HT-29 (cell line): ENCODE results near the gene KCNK5. TPM values are rescaled to one million over a fixed set of nuclear protein-coding genes. Genes with fewer than 3 reads are reported as not detected.
A peak's percentile ranks its signal among the peaks of the same experiment; 100 is the strongest.

Experiments used
- DNase-seq: peaks from one replicate; pipeline ENCODE4 v3.0.0-alpha.2; 2015; ENCODE audit warnings: low spot score
- total RNA-seq: library from RNA; depleted of rRNA; stranded (reverse); fragments of >200 nt; shearing (Covaris generic); gene quantifications from 2 replicates; pipeline ENCODE4 v1.2.3, GENCODE V29; 2014

Gene KCNK5
- total RNA-seq, 1 experiment from 2014 or later: 35.3 TPM

DNA sequence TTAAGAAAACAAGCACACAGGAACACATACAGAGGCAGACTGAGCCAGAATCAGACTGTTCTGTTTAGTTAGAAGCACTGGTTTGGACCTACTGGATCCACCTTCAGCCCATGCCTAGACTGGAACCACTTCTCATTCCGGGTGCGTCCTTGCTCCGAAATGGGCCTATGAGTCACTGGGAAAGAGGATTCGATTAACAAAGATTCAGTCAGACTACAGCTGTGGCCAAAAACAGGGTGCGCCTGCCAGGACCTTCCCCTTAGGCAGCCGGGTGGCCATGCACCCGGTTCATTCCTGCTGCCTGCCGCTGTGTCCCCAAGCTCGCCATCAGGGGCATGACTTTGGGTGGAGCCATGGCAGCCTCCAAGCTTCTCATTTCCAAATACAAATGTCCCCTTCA is 14.5 kb upstream of the KCNK5 start:
- no peak for DNase-seq

GRCh38 chr6:39240155-39240757 is 11.0 kb upstream of the KCNK5 start:
- DNase-seq: no peak

GRCh38 chr6:39239527-39240154 is 10.4 kb upstream of the KCNK5 start:
- no peak for DNase-seq

DNA sequence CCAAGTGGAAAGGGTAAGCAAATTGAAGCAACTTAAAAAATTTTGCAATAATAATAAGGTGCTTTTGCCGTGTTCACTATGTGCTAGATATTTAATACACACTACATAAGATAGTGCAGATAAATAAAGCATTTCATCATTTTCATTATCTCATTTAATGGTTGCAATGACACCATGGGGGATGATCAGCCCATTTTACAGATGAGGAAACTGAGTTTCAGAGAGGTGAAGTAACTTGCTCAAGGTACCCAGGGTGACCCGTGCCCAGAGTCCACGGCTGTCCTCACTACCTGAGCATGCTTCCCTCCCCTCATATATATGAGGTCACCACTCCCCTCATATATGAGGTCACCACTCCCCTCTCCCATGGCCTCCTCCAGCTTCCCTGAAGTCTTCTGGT is 7.5 kb upstream of the KCNK5 start:
- no peak for DNase-seq

DNA sequence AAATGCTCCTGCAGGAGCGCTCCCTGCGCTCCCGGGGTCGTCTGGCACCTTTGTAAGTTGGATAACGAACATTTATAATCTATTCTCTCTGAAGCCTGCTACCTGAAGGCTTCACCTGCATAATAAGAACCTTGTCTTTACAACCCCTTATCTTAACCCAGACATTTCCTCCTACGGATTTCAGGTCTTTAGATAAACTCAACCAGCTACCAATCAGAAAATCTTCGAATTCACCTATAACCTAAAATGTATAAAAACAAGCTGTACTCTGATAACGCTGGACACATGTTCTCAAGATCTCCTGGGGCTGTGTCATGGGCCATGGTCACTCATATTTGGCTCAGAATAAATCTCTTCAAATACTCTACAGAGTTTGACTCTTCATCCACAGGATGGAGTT is 4.1 kb upstream of the KCNK5 start:
- no peak for DNase-seq

DNA sequence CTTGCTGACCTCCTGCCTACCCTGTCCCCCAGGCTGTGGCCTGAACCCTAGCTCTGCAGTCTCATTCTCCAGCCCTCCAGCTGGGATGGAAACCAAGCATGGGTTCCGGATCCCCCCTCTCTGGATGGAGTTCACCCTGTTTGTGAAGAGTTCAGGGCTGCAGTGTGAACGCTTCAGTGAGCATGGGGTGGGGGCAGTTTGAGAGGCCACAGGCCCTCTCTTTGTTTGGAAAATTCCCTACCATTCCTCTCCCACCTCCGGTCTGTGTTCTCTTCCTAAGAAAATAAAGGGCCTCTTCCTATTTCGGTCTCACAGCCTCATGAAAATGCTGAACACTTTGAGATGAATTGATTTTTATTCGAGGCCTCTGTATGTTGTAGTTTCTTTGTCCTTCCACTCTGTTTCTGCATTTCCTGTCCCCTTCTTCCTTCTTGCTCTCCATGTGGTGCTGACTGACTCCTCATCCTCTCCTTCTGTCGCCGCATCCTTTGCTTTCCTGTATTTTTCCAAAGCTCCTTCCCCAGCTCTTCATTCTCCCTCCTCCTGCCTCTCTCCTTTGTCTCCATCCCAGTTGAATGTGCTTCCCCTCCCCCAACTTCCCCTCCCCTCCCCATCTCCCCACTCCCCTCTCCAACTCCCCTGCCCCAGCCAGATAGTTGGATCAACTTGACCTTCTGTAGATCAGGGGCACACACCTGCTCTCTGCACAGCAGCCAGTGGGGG is 2.4 kb upstream of the KCNK5 start:
- no peak for DNase-seq

DNA sequence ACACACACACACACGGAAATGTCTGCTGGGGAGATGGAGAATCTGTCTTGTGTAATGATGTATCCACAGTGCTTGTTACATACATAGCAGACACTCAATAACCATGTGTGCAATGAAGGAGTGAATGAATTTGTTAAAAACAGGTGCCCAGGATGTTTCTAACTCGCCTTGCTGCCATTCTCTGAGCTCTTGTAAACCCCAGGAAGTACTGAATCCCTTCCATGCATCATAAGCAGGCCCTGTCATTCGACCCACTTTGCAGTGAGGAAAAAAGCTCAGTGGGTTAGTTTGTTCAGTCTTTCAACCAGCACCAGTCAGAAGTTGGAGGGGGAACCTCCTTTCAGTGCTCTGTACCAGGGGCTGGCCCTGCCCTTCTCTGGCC is 1.4 kb upstream of the KCNK5 start:
- DNase-seq: no peak

DNA sequence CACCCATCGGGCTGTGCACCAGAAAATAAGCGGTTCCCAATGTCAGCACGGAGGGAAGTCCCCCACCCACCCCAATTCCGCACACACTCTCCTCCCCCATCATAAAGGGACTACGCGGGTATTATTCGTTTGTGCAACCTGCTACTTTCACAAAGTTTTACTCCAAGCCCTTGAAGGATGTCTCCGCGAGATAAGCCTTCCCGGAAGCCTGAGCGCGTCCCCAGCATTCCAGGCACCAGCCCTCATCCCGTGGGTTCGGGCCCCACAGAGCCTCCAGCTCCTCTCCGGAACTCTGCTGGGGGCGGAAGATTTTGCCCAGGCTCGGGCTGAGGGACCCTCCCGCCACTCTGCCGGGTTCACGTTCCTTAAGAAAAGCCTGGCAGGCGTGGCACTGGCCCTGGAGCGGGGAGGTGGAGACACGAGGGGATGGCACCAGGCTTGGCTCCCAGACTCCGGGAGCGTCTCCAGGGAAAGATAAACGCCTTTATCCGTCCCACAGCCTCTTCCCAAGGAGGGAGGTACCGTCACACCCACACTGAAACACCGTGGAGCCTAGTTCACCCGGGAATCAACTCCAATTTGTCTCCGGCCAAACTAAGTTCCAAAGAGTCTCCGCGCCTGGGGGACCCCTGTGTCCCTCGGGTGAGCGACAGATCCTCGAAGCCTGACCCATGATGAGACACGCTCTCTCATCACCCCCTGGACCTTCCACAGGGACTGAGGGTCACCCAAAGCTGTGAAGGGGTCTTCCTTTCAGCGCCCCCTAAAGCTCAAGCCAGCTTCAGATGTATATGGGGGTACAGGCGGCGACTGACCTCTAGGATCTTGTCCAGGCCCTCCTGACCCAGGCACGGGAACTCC is 934 bp downstream of the KCNK5 start:
- no peak for DNase-seq

GRCh38 chr6:39227476-39227875 is 1.8 kb downstream of the KCNK5 start:
- no peak for DNase-seq

- DNase-seq: no peak
Observed at GRCh38 chr6:39226639-39227329, 2.5 kb downstream of the KCNK5 start.

DNA sequence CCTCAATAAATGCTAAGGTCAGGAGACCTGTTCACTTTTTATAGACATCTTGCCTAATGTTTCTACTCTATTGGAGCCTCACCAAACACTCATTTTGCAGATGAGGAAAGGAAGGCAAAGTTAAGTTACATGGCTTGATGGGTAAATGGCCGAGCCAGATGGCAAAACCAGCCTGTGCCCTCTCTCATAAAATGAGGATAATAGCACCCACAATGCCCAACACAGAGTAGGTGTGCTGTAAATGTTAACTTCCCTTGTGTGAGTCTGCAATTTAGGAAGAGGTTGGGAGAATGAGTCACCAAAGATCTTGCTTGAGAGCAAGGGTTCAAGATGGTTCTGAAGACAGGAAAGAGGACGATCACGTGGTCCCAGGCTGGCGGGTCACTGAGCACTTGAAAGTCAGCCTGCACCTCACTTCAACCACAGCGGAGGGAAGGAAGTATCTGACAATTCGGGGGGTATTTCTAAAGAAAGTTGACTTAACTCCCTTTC is 3.3 kb downstream of the KCNK5 start:
- DNase-seq: no peak

DNA sequence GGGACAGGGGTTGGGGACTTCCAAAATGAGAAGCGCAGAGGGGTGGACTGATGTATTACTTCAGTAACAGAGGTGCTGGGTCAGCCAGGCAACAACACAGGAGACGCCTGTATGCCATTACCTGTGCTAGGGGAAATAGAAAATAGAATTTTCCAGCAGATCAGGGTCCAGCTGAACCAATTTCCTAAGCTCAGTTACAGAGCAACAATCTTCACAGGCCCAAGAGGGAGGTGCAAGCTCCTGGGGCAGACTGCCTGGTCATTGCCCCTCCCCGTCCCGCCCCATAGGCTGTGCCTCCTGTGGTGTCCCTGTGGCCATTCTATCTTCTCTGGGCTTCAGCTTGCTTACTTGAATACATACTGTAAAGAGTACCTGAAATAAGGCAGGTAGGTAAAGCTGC is 3.7 kb downstream of the KCNK5 start:
- DNase-seq: peak; percentile 55

- no peak for DNase-seq
Observed at GRCh38 chr6:39224523-39225182, 4.6 kb downstream of the KCNK5 start.

GRCh38 chr6:39224011-39224410 is 5.3 kb downstream of the KCNK5 start:
- DNase-seq: no peak

DNA sequence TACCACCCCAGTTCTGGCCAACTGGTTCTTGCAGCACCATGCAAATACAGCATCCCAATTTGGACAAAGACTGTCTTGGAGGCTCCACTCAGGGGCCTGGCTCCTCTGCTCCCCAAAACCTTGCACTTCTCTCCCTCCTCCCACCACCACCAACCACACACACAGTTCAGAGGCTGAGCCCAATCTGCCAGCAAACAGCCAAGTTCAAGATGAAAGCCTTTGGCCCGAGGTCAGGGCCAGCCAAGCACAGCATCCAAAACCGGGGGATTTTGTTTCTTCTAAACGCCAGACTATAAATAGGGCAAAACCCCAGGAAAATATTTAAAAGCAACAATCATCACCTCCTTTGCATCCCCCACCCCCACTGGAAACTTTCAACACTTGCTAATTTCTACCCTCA is 5.7 kb downstream of the KCNK5 start:
- DNase-seq: no peak

DNA sequence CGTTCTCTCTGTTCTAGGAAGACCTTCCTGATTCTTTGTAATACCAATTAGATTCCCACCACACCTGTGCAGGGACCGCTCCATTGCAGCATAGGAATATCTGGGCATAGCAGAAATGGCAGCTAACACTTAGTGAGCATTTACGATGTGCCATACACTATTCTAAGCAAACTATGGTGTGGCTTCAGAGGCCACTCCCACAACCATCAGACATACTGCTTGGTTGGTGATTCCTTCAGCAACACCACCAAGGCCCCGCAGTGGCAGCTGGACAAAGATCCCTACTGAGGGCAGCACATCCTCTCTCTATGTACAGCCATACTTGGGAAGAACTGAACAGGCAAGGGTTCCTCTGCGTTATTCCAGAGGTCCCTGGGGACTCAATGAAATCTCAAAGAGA is 6.2 kb downstream of the KCNK5 start:
- DNase-seq: no peak

DNA sequence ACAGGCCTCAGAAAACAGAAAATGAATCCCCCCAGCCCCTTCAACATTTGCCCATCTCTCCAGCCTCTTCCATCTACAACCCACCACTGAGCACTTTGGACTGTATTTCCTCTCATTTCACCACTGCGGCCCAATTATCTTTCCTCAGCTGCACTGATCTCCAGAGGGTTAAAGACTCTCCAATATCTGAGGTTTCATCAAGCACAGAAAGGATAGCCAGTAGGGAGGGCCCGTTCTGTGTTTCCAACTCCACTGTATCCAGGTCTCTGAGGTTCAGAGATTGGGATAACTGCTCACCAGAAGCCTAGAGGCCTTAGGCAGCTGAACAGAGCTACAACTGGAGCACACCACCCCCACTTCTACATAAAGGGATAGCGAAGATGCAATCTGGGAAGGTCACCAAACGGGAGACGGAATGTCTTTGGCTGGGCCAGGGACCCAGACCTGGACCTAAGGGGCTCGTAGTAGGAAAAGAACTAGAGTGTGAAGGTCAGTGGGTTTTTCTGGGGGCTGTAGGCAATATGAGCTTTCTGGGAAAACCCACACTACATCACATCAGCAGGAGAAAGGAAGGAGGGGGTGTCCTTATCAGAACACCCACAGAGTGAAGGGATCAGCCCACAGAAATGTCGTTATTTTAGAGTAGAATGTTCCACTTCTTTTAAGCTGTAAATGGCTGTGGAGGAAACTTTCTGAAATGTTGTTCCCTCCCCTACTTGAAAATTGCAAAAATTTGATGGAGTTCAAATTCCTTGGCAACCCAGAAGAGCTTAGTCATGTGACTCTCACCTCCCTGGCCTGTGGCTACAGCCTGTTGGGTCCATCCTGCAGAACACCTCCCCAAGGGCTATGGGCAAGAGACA is 7.3 kb downstream of the KCNK5 start:
- no peak for DNase-seq

DNA sequence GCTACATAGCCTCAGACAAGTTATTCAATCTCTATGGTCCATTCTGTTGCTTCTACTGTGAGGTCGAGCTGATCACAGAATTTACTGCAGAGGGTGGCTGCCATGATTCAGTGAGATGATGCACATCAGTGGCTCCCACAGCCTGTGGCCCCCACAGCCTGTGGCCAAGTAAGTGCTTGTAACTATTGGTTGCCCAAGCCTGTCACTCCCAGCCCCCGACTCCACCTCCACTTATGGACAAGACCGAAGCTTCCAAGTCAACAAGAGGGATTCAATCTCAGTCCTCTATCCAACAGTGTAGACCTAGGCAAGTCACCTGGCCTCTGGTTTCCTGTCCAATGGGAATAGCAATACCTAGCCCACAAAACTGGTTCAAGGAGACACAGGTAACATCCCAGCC is 8.2 kb downstream of the KCNK5 start:
- no peak for DNase-seq

- DNase-seq: no peak
Observed at GRCh38 chr6:39218868-39219567, 10.3 kb downstream of the KCNK5 start.
